Stimulated activated CD4-positive, alpha-beta T cell treated with anti-CD3 and anti-CD28 coated beads, Interleukin-4, amount 100 ng/mL, for 24 hours (primary cell): ENCODE results near the gene SLC17A8.
"Not testable (repeated sequence)": the region's sequence is repeated elsewhere in the genome, so short reads cannot be mapped to it uniquely, and the experiment has no call there.

ENCODE experiments used
- DNase-seq: peaks from one replicate; pipeline ENCODE4 v3.0.0-alpha.2; 2020

The SLC17A8 gene

DNA sequence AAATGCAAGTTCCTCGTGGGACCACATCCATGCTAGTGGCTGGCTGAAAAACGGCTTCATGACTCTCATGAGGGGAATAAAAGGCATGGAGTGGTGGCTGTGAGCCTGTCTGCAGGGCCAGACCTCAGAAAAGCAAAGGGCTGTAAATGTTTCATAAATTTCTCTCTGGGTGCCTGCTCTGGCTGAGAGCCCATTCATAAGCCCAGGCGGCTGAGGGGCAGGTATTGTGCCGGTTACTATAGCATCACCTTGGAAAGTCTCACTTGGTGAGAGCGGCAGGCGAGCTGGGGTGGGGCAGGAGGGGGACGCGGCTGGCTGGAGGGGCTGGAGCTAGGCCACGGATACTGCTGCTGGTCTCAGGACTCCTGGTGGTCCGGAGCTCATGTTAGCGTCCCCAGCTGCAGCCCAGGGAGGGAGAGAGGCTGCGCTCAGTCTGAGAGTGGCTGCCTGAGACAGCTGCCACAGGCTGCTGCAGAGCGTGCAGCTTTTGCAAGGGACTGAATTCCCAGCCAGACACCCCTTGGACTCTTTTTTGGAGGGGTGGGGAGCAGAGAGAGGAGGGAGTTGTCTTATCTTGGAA lies at the start of gene SLC17A8:
Gene SLC17A8, plus strand, starts transcription at position 431 of the 580 bp plus-strand sequence. CDS start 318 bp downstream, outside the sequence.
- no peak for DNase-seq

DNA sequence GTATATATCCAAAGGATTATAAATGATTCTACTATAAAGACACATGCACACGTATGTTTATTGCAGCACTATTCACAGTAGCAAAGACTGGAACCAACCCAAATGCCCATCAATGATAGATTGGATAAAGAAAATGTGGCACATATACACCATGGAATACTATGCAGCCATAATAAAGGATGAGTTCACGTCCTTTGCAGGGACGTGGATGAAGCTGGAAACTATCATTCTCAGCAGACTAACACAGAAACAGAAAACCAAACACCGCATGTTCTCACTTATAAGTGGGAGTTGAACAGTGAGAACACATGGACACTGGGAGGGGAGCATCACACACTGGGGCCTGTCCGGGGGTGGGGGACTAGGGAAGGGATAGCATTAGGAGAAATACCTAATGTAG lies 48.7 kb upstream of the SLC17A8 start:
- DNase-seq = not testable (repeated sequence)

DNA sequence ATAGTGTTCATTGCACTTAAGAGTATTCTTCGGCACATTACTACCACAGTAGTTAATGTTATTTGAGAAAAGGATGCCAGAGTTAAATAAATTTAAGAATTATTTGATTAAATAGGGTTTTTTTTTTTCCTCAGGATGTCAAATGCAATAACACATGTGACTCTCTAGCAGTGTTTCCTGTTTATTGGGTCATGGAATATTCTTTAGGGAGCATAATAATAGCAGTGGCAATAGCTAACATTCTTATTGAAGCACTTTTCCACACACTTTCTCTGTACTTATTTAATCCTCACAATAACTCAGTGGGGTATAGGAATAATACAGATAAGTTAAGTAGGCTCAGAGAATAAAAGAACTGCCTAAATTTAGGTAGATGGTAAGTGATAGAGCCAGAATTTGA lies 45.6 kb upstream of the SLC17A8 start:
- DNase-seq = no peak

DNA sequence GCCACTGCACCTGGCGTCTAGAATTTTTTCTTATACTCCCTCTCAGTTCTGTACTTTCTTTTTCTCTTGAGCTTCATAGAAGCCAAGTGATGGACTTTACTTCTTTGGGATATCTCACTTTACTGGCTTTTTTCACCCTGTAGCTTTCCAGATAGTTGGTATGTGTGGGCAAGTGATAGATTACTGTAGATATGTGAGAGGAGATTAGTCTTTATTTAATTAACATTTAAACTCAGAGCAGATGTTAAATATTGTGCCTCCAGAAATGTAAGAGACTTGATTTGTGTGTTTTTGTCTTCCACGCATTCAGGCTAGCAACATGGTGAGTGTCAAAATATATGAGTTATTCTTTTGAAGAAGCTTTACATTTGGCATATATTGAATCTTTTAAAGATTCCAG lies 39.5 kb upstream of the SLC17A8 start:
- no peak for DNase-seq

DNA sequence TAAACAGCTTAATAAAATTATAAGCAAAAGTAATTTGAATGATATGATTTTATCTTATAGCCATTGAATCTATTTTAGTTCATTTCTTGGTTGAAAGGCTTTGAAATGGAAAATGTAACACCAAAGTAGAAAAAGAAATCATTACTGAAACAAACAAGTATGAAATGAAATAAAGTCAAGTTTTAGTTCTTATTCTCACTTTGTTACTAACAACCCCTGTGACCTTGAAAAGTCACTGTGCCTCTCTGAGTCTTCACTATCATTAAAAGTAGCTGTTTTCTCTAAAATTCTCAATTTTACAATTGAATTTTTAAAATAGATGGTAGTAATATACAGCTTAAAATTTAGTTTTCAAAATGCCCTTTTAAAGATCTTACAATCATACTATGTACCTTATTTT lies 32.4 kb upstream of the SLC17A8 start:
- no peak for DNase-seq

DNA sequence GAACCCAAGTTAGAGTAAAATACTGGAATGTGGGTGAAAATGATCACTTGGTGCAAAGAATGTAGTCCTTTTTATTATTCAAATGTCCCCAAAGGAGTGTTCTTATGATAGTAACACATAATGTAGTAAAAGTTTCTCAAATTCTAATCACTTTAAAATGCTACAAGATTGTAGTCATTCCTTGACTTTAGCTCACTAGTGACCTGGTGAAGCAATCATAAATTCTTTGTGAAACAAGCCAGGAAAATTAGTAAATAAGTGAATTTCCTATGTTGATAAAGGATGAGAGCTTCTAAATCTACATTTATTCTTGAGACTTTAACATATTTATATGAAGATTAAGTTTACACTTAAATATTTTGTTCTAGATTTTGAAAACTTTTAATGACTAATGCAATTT lies 30.7 kb upstream of the SLC17A8 start:
- DNase-seq = no peak

DNA sequence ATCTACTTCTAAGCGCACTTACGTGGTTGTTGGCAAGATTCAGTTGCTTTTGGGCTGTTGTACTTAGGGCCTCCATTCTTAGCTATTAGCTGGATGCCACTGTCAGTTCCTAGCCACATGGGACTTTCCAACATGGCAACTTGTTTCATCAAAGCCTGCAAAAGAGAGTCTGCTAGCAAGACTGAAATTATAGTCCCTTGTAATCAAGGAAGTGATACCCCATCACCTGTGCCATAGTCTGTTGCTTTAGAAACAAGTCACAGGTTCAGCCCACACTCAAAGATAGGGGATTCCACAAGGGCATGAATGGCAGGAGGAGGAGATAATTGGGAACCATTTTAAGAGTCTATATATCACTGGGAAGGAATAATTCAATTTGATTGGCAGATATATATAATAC lies 27.1 kb upstream of the SLC17A8 start:
- DNase-seq = no peak

DNA sequence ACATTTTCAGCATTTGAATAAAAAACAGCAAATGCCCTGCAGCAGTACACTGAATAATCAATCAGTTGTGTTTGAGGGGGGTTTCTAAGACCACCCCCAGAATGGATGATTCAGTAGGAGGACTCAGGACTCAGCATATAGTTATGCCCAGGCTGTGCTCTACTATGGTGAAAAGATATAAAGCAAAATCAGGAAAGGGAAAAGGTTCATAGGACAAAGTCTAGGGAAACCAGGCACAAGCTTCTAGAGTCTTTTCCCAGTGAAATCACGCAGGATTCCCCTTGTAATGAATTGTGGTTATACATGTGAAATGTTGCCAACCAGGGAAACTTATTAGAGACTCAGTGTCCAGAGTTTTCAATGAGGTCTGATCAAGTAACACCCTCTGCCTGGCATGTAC lies 25.0 kb upstream of the SLC17A8 start:
- DNase-seq = no peak

DNA sequence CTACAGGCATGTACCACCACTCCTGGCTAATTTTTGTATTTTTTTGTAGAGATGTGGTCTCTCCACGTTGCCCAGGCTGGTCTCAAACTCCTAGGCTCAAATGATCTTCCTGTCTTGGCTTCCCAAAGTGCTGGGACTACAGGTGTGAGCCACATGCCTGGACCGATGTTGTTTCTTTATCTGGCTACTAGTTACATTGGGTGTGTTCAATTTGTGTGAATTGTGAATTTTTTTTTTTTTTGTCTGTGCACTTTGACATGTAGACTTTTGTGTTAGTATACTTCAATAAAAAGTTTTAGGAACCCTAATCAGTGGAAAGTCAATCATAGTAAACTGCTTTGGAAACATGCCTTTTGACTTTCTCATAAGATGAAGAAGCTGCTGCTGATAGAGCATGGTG lies 24.0 kb upstream of the SLC17A8 start:
- no peak for DNase-seq

DNA sequence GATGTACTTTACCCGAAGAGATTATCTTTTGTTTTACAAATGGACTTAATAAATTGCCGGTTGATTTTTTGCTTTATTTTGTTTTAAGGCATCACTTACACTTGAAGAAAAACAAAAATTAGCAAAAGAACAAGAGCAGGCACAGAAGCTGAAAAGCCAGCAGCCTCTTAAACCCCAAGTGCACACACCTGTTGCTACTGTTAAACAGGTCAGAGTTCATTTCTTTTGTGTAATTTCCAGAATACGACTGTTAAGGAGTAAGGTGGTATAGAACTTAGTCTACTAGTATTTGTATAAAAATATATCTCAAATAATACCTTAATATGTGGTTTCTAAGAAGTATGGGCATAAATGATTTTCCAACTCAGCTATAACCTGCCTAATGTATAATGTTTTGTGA lies 19.6 kb upstream of the SLC17A8 start:
- DNase-seq = no peak

DNA sequence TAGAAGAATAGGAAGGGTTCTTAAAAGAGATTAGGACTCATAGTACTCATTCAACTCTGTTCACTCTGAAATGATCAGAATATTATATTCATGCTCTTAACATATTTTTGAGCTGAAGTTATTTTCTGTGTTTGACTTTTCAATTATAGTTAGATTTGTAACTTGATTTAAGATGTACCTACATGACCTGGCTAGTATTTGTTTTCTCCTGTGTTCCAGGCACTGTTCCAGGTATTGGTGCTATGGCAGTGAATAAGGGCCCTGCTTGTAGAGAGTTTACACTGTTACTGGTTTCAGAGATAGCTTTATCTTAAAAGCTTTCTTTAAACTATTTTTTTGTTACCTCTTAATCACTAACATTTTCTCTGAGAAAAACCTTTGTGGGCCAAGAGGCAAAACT lies 19.1 kb upstream of the SLC17A8 start:
- DNase-seq = no peak

DNA sequence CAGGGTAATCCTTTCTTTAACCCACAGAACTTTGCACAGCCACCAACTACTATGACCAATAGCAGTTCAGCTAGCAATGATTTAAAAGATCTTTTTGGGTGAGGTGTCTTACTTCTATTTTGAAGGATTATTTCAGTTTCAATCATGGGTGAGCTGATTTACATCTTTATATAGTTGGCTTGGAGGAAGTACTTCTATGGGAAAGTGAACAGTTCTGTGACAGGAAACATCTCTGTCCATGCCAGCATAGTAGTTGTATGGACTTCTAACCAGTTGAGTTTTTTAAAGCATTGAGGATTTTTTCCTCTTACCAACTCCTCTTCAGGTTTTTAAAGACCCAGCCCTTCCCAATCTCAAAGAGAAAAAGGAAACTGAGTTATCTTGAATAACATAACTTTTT lies 17.8 kb upstream of the SLC17A8 start:
- no peak for DNase-seq

DNA sequence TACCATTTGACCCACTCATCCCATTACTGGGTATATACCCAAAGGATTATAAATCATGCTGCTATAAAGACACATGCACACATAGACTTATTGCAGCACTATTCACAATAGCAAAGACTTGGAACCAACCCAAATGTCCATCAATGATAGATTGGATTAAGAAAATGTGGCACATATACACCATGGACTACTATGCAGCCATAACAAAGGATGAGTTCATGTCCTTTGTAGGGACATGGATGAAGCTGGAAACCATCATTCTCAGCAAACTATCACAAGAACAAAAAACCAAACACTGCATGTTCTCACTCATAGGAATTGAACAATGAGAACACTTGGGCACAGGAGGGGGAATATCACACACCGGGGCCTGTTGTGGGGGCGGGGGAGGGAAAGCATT lies 14.0 kb upstream of the SLC17A8 start:
- not testable (repeated sequence) for DNase-seq

DNA sequence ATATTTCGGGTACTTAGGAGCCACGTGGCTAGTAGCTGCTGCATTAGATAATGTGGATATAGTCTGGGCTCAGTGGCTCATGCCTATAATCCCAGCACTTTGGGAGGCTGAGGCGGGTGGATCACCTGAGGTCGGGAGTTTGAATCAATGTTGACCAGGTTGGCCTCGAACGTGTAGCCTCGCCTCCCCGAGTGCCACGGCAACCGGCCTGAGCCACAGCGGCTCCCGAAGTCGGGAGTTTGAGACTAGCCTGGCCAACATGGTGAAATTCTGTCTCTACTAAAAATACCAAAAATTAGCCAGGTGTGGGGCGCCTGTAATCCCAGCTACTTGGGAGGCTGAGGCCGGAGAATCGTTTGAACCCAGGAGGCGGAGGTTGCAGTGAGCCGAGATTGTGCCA lies 12.5 kb upstream of the SLC17A8 start:
- DNase-seq = not testable (repeated sequence)

DNA sequence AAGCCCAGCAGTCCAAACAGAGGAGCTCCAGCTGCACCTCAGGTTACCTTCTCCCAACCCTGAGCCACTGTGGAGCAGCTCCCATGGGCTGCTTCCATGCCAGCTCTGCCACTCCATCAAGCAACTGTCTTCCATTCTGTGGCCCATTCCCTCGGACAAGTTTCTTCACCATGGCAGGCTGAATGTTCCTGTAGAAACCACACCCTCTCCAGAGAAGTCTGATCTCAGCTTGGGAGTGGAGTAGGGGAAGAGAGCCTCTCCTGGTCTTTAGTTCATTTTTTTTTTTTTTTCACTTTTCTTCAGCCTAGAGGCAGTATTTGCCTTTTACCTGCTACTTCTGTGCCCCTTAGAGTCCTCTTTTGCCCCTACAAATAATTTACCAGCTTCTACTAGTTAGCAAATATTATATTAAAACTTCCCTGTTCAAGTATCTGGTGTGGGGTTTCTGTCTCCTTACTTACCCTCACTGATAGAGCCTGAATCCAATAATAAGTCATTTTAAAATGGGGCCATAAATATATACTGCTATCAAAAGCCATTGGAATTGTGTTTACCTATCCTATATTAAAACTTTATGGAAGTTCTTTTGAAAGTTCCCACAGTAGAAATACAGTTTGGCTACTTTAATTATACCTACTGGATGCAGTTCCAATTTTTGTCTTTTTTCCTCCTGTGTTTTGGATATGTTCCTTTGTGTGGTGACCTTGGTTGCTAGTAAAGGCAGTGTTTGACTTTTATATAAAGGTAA lies 11.7 kb upstream of the SLC17A8 start:
- no peak for DNase-seq

DNA sequence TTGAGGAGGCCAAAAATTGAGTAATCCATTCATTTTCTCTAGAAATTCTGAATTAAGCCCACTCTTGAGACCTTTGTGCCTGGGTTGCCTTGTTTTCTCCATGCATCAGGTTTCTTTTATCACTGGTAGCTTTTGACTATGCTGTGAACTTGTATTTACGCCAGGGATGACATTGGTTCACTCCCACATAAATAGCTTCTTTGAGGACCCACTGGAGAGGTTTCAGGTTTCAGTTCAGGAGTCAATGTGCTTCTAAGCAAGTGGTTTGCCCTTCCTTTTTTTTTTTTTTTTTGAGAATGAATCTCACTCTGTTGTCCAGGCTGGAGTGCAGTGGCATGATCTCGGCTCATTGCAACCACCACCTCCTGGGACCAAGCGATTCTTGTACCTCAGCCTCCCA lies 10.2 kb upstream of the SLC17A8 start:
- no peak for DNase-seq

DNA sequence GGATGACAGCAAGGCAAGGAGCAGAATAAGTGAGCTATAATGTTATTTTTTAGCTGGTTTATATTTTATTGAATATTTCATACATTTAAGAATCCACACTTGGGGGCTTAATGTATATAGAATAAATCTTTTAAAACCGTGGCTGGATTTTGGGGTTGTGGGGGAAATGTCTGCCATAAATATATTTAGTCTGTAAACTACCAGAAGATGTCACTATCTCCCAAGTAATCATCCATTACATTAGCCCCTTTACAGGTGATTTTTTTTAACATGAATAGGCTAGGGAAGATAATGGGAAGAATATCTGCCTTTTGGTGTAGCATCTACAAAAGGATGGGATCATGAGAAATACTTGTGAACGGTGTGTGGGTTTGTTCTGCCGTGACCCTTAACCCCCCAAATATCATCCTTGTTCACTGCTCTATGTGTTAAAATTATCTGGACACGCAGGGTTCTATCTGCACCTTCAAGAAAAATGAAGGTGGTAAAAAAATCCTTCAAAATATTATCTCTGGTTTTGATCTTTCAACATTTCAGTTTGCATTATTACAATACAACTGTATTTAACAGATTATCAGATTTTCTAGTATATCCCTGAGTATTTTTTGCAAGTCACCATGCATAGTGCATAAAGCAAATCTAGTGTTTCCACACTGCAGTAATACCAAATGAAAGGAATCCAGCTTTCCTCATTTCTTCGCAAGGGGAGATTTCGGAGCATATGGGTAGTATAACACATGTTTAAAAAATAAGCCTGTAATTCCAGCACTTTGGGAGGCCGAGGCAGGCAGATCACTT lies 8.0 kb upstream of the SLC17A8 start:
- DNase-seq = no peak

DNA sequence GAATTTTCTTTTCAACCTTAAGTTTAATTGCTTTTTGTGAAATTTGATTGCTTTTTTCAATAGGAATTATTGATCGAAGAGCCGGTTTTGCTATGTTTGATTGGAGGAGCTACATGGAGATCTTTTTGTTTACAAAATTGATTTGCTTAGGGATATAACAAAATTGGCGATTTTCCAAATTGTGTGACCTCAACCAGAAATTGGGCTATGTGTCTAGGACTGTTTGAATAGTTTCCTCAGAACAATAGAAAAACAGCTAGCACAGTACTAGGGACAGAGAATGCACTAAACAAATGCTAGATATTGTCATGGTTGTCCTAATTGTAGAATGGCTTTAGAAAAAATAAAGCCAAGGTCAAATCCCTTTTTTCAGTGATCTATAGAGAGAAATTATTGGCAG lies 2.4 kb downstream of the SLC17A8 start:
- no peak for DNase-seq

DNA sequence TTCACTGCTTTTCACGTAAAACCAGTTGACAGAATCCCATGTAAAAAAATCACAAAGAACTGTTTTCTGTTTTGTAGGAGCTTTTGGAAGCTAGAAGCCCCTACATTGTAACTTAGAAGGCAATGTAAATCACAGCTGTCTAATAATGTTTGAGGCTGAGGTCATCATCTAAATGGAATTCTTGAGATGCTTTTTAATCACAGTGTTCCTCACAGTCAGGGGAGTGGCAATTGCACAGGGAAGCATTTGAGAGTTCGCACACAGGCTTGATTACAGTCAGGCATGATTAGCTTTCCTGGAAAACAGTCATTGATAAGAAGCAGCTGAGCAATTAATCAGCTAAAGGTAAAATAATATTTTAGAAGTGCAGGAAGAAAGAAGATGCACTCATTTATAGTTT lies 2.9 kb downstream of the SLC17A8 start:
- DNase-seq = no peak

DNA sequence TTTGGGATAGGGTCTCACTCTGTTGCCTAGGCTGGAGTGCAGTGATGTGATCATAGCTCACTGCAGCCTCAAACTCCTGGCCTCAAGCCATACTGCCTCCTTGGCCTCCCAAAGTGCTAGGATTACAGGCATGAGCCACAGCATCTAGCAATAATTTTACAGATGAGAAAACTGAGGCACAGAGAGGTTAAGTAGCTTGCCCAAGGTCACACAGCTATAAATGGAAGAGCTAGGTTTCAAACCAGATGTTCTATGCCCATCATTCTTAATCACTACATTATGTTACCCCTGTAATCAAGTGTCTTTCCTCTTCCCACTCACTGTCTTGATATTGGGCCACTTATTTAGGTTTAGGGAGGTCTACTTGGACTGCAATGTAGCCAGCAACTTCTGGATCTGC lies 3.6 kb downstream of the SLC17A8 start:
- DNase-seq = no peak

DNA sequence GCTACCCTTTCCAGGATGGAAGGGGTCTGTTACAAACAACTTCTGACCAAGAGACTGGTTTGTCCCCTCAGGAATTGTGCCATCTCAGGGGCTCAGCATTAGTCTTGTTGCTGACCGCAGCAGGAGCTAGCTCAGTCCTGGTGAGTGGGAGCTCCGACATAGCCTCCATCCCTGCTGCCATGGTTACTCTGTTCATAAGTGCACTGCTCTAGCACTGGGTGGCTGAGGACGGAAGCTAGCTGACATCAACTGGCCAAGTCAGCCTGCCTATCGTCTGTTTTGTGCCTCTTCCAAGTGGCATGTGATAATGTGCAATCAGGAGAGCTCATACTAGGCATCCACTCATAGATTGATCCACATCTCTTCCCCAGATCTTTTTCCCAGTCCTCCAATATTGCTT lies 7.5 kb downstream of the SLC17A8 start:
- DNase-seq = no peak

DNA sequence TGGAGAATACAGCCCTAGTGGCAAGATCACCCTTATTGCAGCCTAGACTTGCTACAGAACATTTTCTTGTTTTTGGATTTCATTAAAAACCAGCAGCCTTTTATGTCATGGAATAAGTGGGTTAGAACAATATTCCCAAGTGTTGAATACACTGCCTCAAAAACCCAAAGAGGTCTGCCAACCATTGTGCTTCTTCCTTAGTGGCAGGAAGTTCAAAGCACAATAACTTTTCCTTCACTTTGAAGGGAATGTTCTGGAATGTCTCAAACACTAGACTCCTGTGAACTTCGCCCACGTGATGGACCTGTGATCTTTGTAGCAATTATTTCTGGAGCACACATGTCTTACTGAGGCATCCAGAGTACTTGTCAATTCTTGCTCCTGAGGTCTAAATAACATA lies 8.5 kb downstream of the SLC17A8 start:
- DNase-seq = no peak

DNA sequence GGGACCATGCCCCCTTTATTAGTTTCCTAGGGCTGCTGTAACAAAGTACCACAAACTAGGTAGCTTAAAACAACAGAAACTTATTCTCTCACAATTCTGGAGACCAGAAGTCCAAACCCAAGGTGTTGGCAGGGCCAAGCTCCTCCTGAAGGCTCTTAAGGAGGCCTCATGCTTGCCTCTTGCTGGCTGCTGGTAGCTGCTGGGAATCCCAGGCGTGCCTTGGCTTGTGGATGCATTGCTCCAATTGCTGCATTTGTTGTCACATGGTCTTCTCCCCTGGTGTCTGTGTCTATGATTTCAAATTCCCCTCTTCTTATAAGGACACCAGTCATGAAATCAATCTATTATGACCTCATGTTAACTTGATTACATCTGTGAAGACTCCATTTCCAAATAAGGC lies 11.2 kb downstream of the SLC17A8 start:
- DNase-seq = no peak

DNA sequence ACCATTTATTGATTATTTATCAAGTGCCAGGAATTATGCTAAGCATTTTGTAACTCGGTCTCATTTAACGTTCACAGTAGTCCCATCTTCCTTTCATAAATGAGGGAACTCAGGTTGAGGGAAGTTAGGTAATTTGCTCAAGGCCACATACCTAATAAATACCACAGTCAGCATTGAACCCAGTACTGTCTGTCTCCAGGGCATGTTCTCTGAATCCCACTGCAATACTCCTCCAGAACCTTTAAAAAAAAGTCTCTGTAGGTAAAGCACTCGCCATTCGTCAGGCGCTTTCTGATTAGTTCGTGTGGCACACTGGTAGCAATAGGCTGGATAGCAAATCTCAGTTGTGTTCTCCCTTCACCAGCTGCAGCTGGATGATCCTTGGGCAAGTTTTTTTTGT lies 14.3 kb downstream of the SLC17A8 start:
- no peak for DNase-seq
